DOHH2 (cell line): ENCODE measurements around the gene CHCHD6.

Experiments used
- H3F3A ChIP-seq: fragments of 200-600 bp; sonication (generic), shearing (Covaris generic); 2 replicates; pipeline ENCODE4 v1.6.0; 2016; ENCODE audit warnings: antibody characterized with exemption, mild to moderate bottlenecking; ENCODE audit not compliant: control insufficient read depth, insufficient read depth
- H3K27ac ChIP-seq: fragments of 200-600 bp; sonication (generic); 2 replicates; pipeline ENCODE4 v1.5.1; 2014; ENCODE audit warnings: low read depth, mild to moderate bottlenecking, low read length, moderate library complexity
- H3K27me3 ChIP-seq: fragments of 200-600 bp; sonication (generic); 2 replicates; pipeline ENCODE4 v1.6.1; 2014; ENCODE audit warnings: mild to moderate bottlenecking, low read length, mixed read lengths; ENCODE audit not compliant: control insufficient read depth
- H3K36me3 ChIP-seq: fragments of 200-600 bp; sonication (generic); 2 replicates; pipeline ENCODE4 v1.6.1; 2014; ENCODE audit warnings: mild to moderate bottlenecking, low read length, moderate library complexity, mixed read lengths; ENCODE audit not compliant: control insufficient read depth
- H3K4me1 ChIP-seq: fragments of 200-600 bp; sonication (generic); 2 replicates; pipeline ENCODE4 v1.6.1; 2014; ENCODE audit warnings: mild to moderate bottlenecking, low read length, mixed read lengths; ENCODE audit not compliant: control insufficient read depth
- H3K4me2 ChIP-seq: fragments of 200-600 bp; sonication (generic); 2 replicates; pipeline ENCODE4 v1.6.0; 2014; ENCODE audit warnings: mild to moderate bottlenecking, low read length, moderate library complexity
- H3K4me3 ChIP-seq: fragments of 200-600 bp; sonication (generic); 2 replicates; pipeline ENCODE4 v1.5.1; 2014; ENCODE audit warnings: mild to moderate bottlenecking, low read length, mixed read lengths
- H3K79me2 ChIP-seq: fragments of 200-600 bp; sonication (generic); 2 replicates; pipeline ENCODE4 v1.6.1; 2014; ENCODE audit warnings: mild to moderate bottlenecking, low read length, mixed read lengths; ENCODE audit not compliant: control insufficient read depth
- H3K9me2 ChIP-seq: fragments of 200-600 bp; sonication (generic); replicated peaks from 2 replicates; pipeline ENCODE4 v1.6.1; 2014; ENCODE audit warnings: mild to moderate bottlenecking, low read length, mixed read lengths; ENCODE audit not compliant: control insufficient read depth
- H3K9me3 ChIP-seq: fragments of 200-600 bp; sonication (generic); 2 replicates; pipeline ENCODE4 v1.6.1; 2014; ENCODE audit warnings: antibody characterized with exemption, low read length, mixed read lengths; ENCODE audit not compliant: control insufficient read depth, insufficient read depth
- H4K20me1 ChIP-seq: fragments of 200-600 bp; sonication (generic); 2 replicates; pipeline ENCODE4 v1.6.0; 2014; ENCODE audit warnings: low read depth, mild to moderate bottlenecking, antibody characterized with exemption, low read length, moderate library complexity; ENCODE audit not compliant: control insufficient read depth, insufficient read depth
- CTCF ChIP-seq: fragments of 200-600 bp; sonication (generic); IDR thresholded peaks from one replicate; pipeline ENCODE4 v1.5.1; 2014; ENCODE audit warnings: antibody characterized with exemption, mild to moderate bottlenecking, low read depth, low read length; ENCODE audit not compliant: poor library complexity, severe bottlenecking
- EZH2phosphoT487 ChIP-seq: fragments of 200-600 bp; sonication (generic); IDR thresholded peaks from 2 replicates; pipeline ENCODE4 v1.6.1; 2017; ENCODE audit warnings: borderline replicate concordance, mild to moderate bottlenecking, antibody characterized with exemption, low read length, moderate library complexity, mixed read lengths

The CHCHD6 gene

GRCh38 chr3:126763035-126763434 lies 59.0 kb downstream of the CHCHD6 start:
- Histone ChIP-seq H4K20me1 (no peaks in the 10 kb centered on the region), H3K4me1 (no peaks in the 10 kb centered on the region), H3K9me2 (no peaks in the 10 kb centered on the region), H3K4me3 (no peak overlapping the region), H3K27ac (no peak overlapping the region), H3K36me3 (no peaks in the 10 kb centered on the region), H3K79me2 (no peaks in the 10 kb centered on the region), H3K27me3 (no peaks in the 10 kb centered on the region), H3F3A (no peaks in the 10 kb centered on the region), H3K9me3 (no peaks in the 10 kb centered on the region), H3K4me2 (no peak overlapping the region)
- TF ChIP-seq CTCF (no peak), EZH2phosphoT487 (no peak)

GRCh38 chr3:126765187-126766069 lies 61.4 kb downstream of the CHCHD6 start:
- Histone ChIP-seq H3K4me2 (no peak overlapping the region), H3K4me3 (no peak overlapping the region), H3K27ac (no peak overlapping the region), H3F3A (no peaks in the 10 kb centered on the region), H3K4me1 (no peaks in the 10 kb centered on the region), H3K9me2 (no peaks in the 10 kb centered on the region), H3K27me3 (no peaks in the 10 kb centered on the region), H3K9me3 (no peaks in the 10 kb centered on the region), H4K20me1 (no peaks in the 10 kb centered on the region), H3K79me2 (no peaks in the 10 kb centered on the region), H3K36me3 (no peaks in the 10 kb centered on the region)
- TF ChIP-seq EZH2phosphoT487 (no peak), CTCF (no peak)

- no peak for TF ChIP-seq CTCF
- no peak for TF ChIP-seq EZH2phosphoT487
These were observed 62.6 kb downstream of the CHCHD6 start for GRCh38 chr3:126766653-126767052.

More at GRCh38 chr3:126766653-126767052, 62.6 kb downstream of the CHCHD6 start:
- Histone ChIP-seq H3K9me3 (no peaks in the 10 kb centered on the region), H3K27ac (no peak overlapping the region), H3K79me2 (no peaks in the 10 kb centered on the region), H3K9me2 (no peaks in the 10 kb centered on the region), H3F3A (no peaks in the 10 kb centered on the region), H3K4me2 (no peak overlapping the region), H3K36me3 (no peaks in the 10 kb centered on the region), H3K27me3 (no peaks in the 10 kb centered on the region), H3K4me3 (no peak overlapping the region), H3K4me1 (no peaks in the 10 kb centered on the region), H4K20me1 (no peaks in the 10 kb centered on the region)
